BLaER1 treated with 17β-estradiol and CSF1 and Interleukin-3, amounts not matched to agents 10 nM and 100 nM (cell line): ENCODE data around the gene LHX5.
A peak's percentile ranks its signal among the peaks of the same experiment; 100 is the strongest.

Experiments used
- H3K27ac ChIP-seq, 11 experiments: shearing (Covaris generic); formaldehyde crosslinking; 2 replicates each; pipeline ENCODE4 v1.8.1; 2022
- H3K27me3 ChIP-seq, 11 experiments: shearing (Covaris generic); formaldehyde crosslinking; 2 replicates each; pipeline ENCODE4 v1.8.1; 2022
- H3K36me3 ChIP-seq, 11 experiments: shearing (Covaris generic); formaldehyde crosslinking; 2 replicates each; pipeline ENCODE4 v1.8.1; 2022
- H3K4me1 ChIP-seq, 10 experiments: shearing (Covaris generic); formaldehyde crosslinking; 2 replicates each; pipeline ENCODE4 v1.8.1; 2022
- H3K4me2 ChIP-seq, 11 experiments: shearing (Covaris generic); formaldehyde crosslinking; 2 replicates each; pipeline ENCODE4 v1.8.1; 2022
- H3K4me3 ChIP-seq, 10 experiments: shearing (Covaris generic); formaldehyde crosslinking; 2 replicates each; pipeline ENCODE4 v1.8.1; 2022
- H3K9ac ChIP-seq, 11 experiments: shearing (Covaris generic); formaldehyde crosslinking; 2 replicates each; pipeline ENCODE4 v1.8.1; 2022
- H3K9me3 ChIP-seq, 11 experiments: shearing (Covaris generic); formaldehyde crosslinking; replicated peaks in 1 of 11; 2 replicates each; pipeline ENCODE4 v1.8.1; 2022
- H4K20me1 ChIP-seq, 11 experiments: shearing (Covaris generic); formaldehyde crosslinking; 2 replicates each; pipeline ENCODE4 v1.8.1; 2022
- Cebpa-rat ChIP-seq, 11 experiments: shearing (Covaris generic); IDR thresholded peaks; 2 replicates each; pipeline ENCODE4 v1.8.1; 2022

The LHX5 gene

GRCh38 chr12:113475451-113476175 is 3.9 kb upstream of the LHX5 start:
- Histone ChIP-seq H4K20me1 (peaks cover 0 to 44% (median 20%) of the 10 kb centered on the region in 11 experiments; a peak in 12 of 22 replicates), H3K4me1 (no peaks in the 10 kb centered on the region), H3K4me2 (no peak overlapping the region), H3K36me3 (no peaks in the 10 kb centered on the region), H3K27me3 (peaks cover 96 to 98% (median 98%) of the 10 kb centered on the region in 11 experiments), H3K9ac (no peak overlapping the region), H3K27ac (no peak overlapping the region), H3K4me3 (no peak overlapping the region), H3K9me3 (peaks cover 35 to 53% (median 43%) of the 10 kb centered on the region in 11 experiments)
- TF ChIP-seq Cebpa-rat (IDR thresholded peaks at IDR 0.05) = no peak

- peaks cover 96 to 98% (median 98%) of the 10 kb centered on the region in 11 experiments for H3K27me3 ChIP-seq
- H3K4me1 ChIP-seq = no peaks in the 10 kb centered on the region
- peaks cover 0 to 52% (median 22%) of the 10 kb centered on the region in 11 experiments; a peak in 13 of 22 replicates for H4K20me1 ChIP-seq
- H3K27ac ChIP-seq = no peak overlapping the region
- H3K4me2 ChIP-seq = no peak overlapping the region
- H3K4me3 ChIP-seq = no peak overlapping the region
- H3K9ac ChIP-seq = no peak overlapping the region
- no peak for TF ChIP-seq Cebpa-rat (IDR thresholded peaks at IDR 0.05)
- peaks cover 32 to 48% (median 39%) of the 10 kb centered on the region in 11 experiments for H3K9me3 ChIP-seq
- no peaks in the 10 kb centered on the region for H3K36me3 ChIP-seq
Measured at GRCh38 chr12:113474635-113475436, 3.2 kb upstream of the LHX5 start.

GRCh38 chr12:113473942-113474341 is 2.3 kb upstream of the LHX5 start:
- no peak overlapping the region for H3K27ac ChIP-seq
- peak overlapping the region in 1 of 11 experiments; percentile 22; a peak in 1 of 22 replicates for H3K4me2 ChIP-seq
- no peaks in the 10 kb centered on the region for H3K4me1 ChIP-seq
- H3K27me3 ChIP-seq = peaks cover 96 to 98% (median 98%) of the 10 kb centered on the region in 11 experiments
- peaks cover 23 to 39% (median 30%) of the 10 kb centered on the region in 11 experiments for H3K9me3 ChIP-seq
- no peak for TF ChIP-seq Cebpa-rat (IDR thresholded peaks at IDR 0.05)
- H4K20me1 ChIP-seq = peaks cover 0 to 61% (median 31%) of the 10 kb centered on the region in 11 experiments; a peak in 13 of 22 replicates
- no peak overlapping the region; a peak in 1 of 20 replicates for H3K4me3 ChIP-seq
- H3K36me3 ChIP-seq = no peaks in the 10 kb centered on the region
- no peak overlapping the region for H3K9ac ChIP-seq

GRCh38 chr12:113473400-113473799 is 1.7 kb upstream of the LHX5 start:
- Histone ChIP-seq H4K20me1 (peaks cover 0 to 66% (median 36%) of the 10 kb centered on the region in 11 experiments; a peak in 13 of 22 replicates), H3K4me2 (no peak overlapping the region), H3K27me3 (peaks cover 96 to 98% (median 98%) of the 10 kb centered on the region in 11 experiments), H3K36me3 (no peaks in the 10 kb centered on the region), H3K4me1 (no peaks in the 10 kb centered on the region), H3K9ac (no peak overlapping the region), H3K27ac (no peak overlapping the region), H3K9me3 (peaks cover 17 to 34% (median 25%) of the 10 kb centered on the region in 11 experiments; a peak in 21 of 22 replicates), H3K4me3 (no peak overlapping the region)
- no peak for TF ChIP-seq Cebpa-rat (IDR thresholded peaks at IDR 0.05)

- Histone ChIP-seq H3K27ac (no peak overlapping the region), H3K4me2 (no peak overlapping the region), H3K27me3 (peaks cover 96 to 98% (median 98%) of the 10 kb centered on the region in 11 experiments), H3K9ac (no peak overlapping the region), H3K4me3 (no peak overlapping the region), H3K36me3 (no peaks in the 10 kb centered on the region), H3K9me3 (peaks cover 8 to 32% (median 19%) of the 10 kb centered on the region in 11 experiments; a peak in 18 of 22 replicates), H4K20me1 (peaks cover 0 to 76% (median 45%) of the 10 kb centered on the region in 11 experiments; a peak in 13 of 22 replicates), H3K4me1 (no peaks in the 10 kb centered on the region)
- TF ChIP-seq Cebpa-rat (IDR thresholded peaks at IDR 0.05) = no peak
Measured at GRCh38 chr12:113472191-113473121, 785 bp upstream of the LHX5 start.

DNA sequence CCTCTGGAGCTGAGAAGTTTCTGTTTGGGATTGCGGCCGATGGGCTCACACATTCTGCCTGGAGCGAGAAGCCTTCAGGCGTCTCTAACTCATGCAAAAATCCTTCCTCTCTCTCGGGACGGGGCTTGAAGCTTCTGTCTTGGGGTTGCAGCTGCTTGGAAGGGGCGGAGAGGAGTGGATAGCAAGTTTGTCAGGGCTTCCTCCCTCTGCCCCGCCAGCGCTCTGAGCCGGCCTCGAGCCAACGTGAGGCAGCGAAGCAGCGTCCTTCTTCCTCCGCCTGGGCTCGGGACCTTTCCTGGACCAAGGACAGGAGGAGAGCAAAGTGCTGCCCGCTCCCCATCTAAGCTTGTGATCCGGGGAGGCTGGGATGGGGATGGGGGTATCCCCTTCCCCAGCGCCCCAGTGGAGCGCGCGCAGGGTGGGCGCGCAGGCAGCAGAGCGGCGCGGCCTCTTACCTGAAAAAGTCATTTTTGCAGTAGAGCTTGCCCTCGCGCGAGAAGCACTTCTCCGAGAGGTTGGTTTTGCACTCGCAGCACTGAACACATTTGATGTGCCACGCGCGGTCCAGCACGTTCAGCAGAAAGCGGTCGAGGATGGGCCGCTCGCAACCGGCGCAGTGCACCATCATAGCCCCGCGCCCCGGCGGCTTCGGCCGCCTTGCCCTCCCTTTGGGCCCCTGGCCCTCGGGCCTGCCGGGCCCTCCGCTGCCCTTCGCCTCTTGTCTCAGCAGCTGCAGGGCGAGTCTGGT is 626 bp downstream of the LHX5 start:
- no peak overlapping the region for H3K4me3 ChIP-seq
- H3K9ac ChIP-seq = no peak overlapping the region
- H3K27ac ChIP-seq = no peak overlapping the region
- no peak for TF ChIP-seq Cebpa-rat (IDR thresholded peaks at IDR 0.05)
- no peak overlapping the region for H3K4me2 ChIP-seq
- H3K36me3 ChIP-seq = no peaks in the 10 kb centered on the region
- no peaks in the 10 kb centered on the region for H3K4me1 ChIP-seq
- H3K27me3 ChIP-seq = peaks cover 100% of the 10 kb centered on the region in 11 experiments
- peaks cover 4 to 29% (median 18%) of the 10 kb centered on the region in 11 experiments; a peak in 18 of 22 replicates for H3K9me3 ChIP-seq
- peaks cover 0 to 88% (median 54%) of the 10 kb centered on the region in 11 experiments; a peak in 13 of 22 replicates for H4K20me1 ChIP-seq

- no peak overlapping the region for H3K4me3 ChIP-seq
- peaks cover 0 to 22% (median 13%) of the 10 kb centered on the region in 11 experiments; a peak in 15 of 22 replicates for H3K9me3 ChIP-seq
- peaks cover 0 to 5% (median 1%) of the 10 kb centered on the region in 10 experiments; a peak in 4 of 20 replicates for H3K4me1 ChIP-seq
- no peak overlapping the region for H3K9ac ChIP-seq
- H3K4me2 ChIP-seq = no peak overlapping the region
- peaks cover 0 to 97% (median 54%) of the 10 kb centered on the region in 11 experiments; a peak in 13 of 22 replicates for H4K20me1 ChIP-seq
- no peaks in the 10 kb centered on the region for H3K36me3 ChIP-seq
- no peak for TF ChIP-seq Cebpa-rat (IDR thresholded peaks at IDR 0.05)
- H3K27ac ChIP-seq = no peak overlapping the region
- H3K27me3 ChIP-seq = peaks cover 100% of the 10 kb centered on the region in 11 experiments
Measured at GRCh38 chr12:113469949-113470743, 1.5 kb downstream of the LHX5 start.
